ENCODE results near the gene EXO1. TPM values are rescaled to one million over a fixed set of nuclear protein-coding genes. Genes with fewer than 3 reads are reported as not detected.

The EXO1 gene
- total RNA-seq, 2 donors from 2014 or later, result 42.1 to 56.2 TPM

DNA sequence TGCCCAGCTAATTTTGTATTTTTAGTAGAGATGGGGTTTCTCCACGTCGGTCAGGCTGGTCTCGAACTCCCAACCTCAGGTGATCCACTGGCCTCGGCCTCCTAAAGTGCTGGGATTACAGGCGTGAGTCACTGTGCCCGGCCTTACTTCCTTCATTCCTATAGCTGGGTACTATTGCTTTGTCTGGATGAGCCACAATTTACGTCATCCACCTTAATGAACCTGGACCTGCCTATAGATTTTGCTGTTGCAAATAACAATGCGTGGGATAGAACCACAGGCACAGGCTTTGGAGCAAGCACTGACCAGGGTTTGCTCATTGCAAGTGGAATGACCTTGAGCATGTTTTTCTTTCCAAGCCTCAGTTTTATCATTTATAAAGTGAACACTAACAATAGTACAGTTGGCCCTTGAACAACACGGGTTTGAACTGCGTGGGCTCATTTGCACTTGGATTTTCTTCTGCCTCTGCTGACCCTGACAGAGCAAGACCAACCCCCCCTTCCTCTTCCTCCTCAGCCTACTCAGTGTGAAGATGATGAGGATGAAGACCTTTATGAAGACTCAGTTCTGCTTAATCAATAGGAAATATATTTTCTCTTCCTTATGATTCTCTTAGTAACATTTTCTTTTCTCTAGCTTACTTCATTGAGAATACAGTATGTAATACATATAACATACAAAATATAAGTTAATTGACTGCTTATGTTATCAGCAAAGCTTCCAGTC is 76.2 kb downstream of the EXO1 start:
- Mint-ChIP-seq H3K4me1 (ENCODE audit: low read depth) (no peaks in the 10 kb centered on the region), H3K4me3 (no peak overlapping the region), H3K9me3 (no peaks in the 10 kb centered on the region), H3K27ac (no peak overlapping the region), H3K27me3 (ENCODE audit: low read depth) (no peaks in the 10 kb centered on the region), H3K36me3 (ENCODE audit: insufficient read depth in 2 of 2) (no peaks in the 10 kb centered on the region)
- ATAC-seq (replicated peaks in 1 of 2) (no peak), DNase-seq (no peak)

DNA sequence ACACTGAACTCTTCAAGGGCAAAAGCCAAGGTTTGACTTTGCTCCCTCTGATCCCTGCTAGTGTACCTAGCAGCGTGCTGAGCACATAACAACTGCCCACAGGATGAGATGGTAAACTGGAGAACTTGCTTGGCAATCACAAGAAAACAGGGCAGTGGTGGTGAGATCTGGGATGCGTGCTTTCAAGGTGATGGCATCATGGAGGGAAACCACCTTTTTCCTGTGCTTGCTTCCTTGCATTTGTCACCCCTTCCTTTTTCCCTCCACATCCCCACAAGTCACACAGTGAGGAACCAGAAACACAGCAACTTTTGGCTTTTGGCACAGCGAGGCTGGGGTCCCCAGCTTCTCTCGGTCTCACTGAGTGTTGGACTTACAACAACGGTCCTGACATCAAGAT is 78.1 kb downstream of the EXO1 start:
- H3K36me3 Mint-ChIP-seq (ENCODE audit: insufficient read depth in 2 of 2), result no peaks in the 10 kb centered on the region
- DNase-seq, result no peak
- H3K4me3 Mint-ChIP-seq, result no peak overlapping the region
- H3K4me1 Mint-ChIP-seq (ENCODE audit: low read depth), result no peaks in the 10 kb centered on the region
- H3K9me3 Mint-ChIP-seq, result no peaks in the 10 kb centered on the region
- no peaks in the 10 kb centered on the region for H3K27me3 Mint-ChIP-seq (ENCODE audit: low read depth)
- no peak for ATAC-seq (replicated peaks in 1 of 2)
- H3K27ac Mint-ChIP-seq, result no peak overlapping the region

DNA sequence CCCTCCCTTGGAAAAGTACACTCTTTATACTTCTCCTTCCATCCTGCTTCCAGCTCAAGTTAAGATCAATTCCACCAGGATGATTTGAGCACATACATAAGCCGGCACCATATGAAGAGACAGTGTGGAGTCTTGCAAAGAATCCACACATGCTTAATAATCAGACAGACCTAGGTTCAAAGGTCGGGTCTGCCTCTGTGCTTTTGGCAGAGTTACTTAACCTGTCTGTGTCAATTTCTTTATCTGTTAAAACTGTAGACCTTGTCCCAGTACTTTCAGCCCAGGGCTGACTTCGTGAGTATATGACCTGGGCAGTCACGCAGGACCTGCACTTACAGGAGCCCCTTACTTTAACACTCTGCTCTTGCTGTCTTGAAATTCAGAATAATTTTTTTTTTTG is 79.3 kb downstream of the EXO1 start:
- H3K4me3 Mint-ChIP-seq, result no peak overlapping the region
- DNase-seq (no peak), ATAC-seq (replicated peaks in 1 of 2) (no peak)
- no peaks in the 10 kb centered on the region for H3K36me3 Mint-ChIP-seq (ENCODE audit: insufficient read depth in 2 of 2)
- H3K27ac Mint-ChIP-seq, result no peak overlapping the region
- H3K4me1 Mint-ChIP-seq (ENCODE audit: low read depth), result no peaks in the 10 kb centered on the region
- no peaks in the 10 kb centered on the region for H3K27me3 Mint-ChIP-seq (ENCODE audit: low read depth)
- H3K9me3 Mint-ChIP-seq, result no peaks in the 10 kb centered on the region

DNA sequence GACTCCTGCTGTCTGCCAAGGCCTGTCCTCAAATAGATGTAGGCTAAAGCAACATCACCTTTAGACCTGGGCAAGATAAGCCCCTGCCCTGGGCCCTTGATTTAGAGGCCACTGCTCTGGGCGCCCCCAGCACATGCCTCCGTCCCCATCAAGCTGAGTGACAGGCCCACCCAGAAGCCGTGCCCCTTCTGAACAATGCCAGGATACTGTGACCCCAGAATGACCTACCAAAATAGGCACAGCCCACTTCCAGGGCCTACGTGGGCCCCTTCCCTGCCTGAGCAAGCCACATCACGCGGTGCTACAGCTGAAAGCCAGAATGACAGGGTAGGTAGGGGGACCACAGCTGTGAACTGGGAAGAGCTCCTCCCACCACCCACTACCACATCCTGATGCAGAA is 84.8 kb downstream of the EXO1 start:
- Mint-ChIP-seq H3K27ac (no peak overlapping the region), H3K4me3 (no peak overlapping the region), H3K27me3 (ENCODE audit: low read depth) (peaks cover 10% of the 10 kb centered on the region), H3K4me1 (ENCODE audit: low read depth) (no peaks in the 10 kb centered on the region), H3K36me3 (ENCODE audit: insufficient read depth in 2 of 2) (no peaks in the 10 kb centered on the region), H3K9me3 (no peaks in the 10 kb centered on the region)
- DNase-seq, result no peak
- ATAC-seq (replicated peaks in 1 of 2), result no peak

DNA sequence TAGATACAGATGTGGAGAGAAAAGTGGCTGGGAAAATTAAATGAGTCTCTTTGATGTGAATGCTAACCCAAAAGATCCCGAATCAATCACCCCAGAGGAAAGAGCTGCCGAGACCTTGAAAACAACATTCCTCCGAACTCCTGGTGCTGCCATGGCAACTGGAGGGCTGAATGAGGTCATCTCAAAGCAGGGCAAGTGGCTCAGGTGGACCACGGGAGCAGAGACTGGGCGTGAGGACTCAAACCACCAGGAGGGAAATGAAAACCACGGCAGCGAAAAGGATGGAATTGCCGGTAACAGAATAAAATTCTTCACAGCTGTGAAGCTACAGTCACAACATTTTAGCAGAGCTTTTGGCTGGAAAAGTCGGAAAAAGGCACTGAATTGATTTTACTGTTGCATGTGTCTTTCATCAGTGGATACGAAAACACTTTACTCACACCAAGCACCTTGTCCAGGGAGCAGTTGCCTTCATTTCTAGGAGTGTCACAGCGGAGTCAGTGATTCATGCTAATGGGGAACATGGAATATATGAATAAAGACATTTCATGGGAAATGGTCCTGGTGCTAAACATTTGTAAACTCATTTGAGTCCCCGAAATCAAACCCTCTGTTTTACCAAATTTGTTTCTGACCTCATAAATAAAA is 86.3 kb downstream of the EXO1 start:
- no peaks in the 10 kb centered on the region for H3K36me3 Mint-ChIP-seq (ENCODE audit: insufficient read depth in 2 of 2)
- H3K9me3 Mint-ChIP-seq, result peaks cover 0 to 3% of the 10 kb centered on the region in 2 donors
- H3K4me3 Mint-ChIP-seq, result no peak overlapping the region
- H3K4me1 Mint-ChIP-seq (ENCODE audit: low read depth), result no peaks in the 10 kb centered on the region
- DNase-seq, result no peak
- no peak overlapping the region for H3K27ac Mint-ChIP-seq
- H3K27me3 Mint-ChIP-seq (ENCODE audit: low read depth), result peaks cover 10% of the 10 kb centered on the region
- ATAC-seq (replicated peaks in 1 of 2), result no peak

DNA sequence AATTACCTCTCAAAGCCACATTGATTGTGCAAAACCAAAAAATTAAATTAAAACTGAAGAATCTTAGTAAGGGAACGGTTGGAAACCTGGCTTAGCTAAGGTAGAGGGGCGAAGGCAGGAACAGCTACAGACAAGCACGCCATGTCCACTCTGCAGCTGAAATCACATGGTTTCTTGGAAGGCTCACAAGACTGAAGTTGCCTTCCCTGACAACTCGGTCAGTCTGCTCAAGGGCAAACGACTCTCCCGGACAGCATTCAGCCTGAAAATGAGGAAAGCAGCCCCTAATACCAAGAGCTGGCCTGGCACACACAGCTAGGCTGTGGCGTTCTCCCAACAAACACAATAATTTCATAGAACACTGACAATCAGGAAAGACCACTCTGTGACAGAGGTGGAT is 86.9 kb downstream of the EXO1 start:
- Mint-ChIP-seq H3K9me3 (peaks cover 0 to 3% of the 10 kb centered on the region in 2 donors), H3K36me3 (ENCODE audit: insufficient read depth in 2 of 2) (no peaks in the 10 kb centered on the region), H3K4me3 (no peak overlapping the region), H3K27me3 (ENCODE audit: low read depth) (peaks cover 10% of the 10 kb centered on the region), H3K27ac (no peak overlapping the region), H3K4me1 (ENCODE audit: low read depth) (no peaks in the 10 kb centered on the region)
- DNase-seq (no peak), ATAC-seq (replicated peaks in 1 of 2) (no peak)

Other genes starting within 250 kb of the EXO1 start
- 10 to 100 TPM in 1 of 2 donors, 1 to 10 TPM in 1; 7.0 to 14.7 TPM for gene CHML, start 207.8 kb upstream of the EXO1 start, total RNA-seq
- 10 to 100 TPM; 11.6 to 19.4 TPM for gene OPN3, start 207.8 kb upstream of the EXO1 start, total RNA-seq
- under 1 TPM in 1 of 2 donors, not detected in 1; 0.12 TPM for gene WDR64, start 195.9 kb upstream of the EXO1 start, total RNA-seq
- gene BECN2, start 109.6 kb downstream of the EXO1 start, total RNA-seq, result not detected
- not detected for gene MAP1LC3C, start 150.9 kb downstream of the EXO1 start, total RNA-seq